ENCODE measurements around the gene CSNK1G1.

The CSNK1G1 gene

DNA sequence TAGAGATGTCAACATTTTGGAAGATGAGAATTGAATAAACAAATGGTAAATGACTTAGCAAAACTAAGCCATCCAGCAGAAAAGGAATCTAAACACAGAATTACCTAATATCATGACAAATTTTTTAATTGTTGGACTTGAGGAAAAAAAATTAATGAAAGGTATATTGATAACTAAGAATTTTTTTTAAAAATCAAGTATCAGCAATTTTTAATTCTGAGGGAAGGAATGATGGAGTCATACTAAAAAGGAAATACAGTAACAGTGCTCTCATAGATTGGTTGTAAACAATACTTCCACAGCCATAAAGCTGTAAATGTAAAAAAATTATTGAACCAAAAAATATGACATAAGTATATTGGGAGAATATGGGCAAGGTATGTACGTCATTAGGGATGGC, 68.0 kb downstream of the CSNK1G1 start:
- H3K23ac ChIP-seq (ENCODE audit: low read depth, low read length, poor library complexity) = no peak overlapping the region

DNA sequence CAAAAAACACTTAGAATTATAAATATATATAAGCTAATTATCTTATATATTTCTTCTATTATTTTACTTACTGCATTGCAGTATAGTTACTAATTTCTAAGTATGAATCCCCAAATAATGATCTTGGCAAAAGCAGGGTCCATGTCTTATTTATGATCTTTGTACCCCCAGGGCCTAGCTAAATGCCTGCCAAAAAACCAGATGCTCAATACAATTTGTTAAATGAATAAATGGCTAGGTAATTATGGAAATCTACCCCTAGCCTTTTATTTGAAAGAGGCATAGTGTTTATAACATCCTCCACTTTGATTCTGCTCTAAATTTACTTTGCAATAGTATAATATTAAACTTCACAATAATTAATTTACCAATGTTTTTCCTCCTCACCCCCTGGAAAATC, 69.5 kb downstream of the CSNK1G1 start:
- peaks cover 0 to 5% of the 10 kb centered on the region in 2 donors for H3K36me3 ChIP-seq (replicated peaks in 1 of 2; ENCODE audit: control insufficient read depth in 2 of 2, insufficient read depth in 2 of 2, low read length in 2 of 2)
- peaks cover 4 to 6% of the 10 kb centered on the region in 2 donors for H3K4me1 ChIP-seq (ENCODE audit: control insufficient read depth in 2 of 2, insufficient read depth in 1 of 2, low read depth in 1 of 2, low read length in 2 of 2)
- no peak overlapping the region for H3K14ac ChIP-seq (ENCODE audit: low read length)
- H3K79me1 ChIP-seq (ENCODE audit: low read depth, low read length) = no peaks in the 10 kb centered on the region
- no peak overlapping the region for H2BK15ac ChIP-seq (ENCODE audit: low read length)
- H2AK5ac ChIP-seq (ENCODE audit: low read depth, low read length) = no peak overlapping the region
- no peak overlapping the region for H3K4ac ChIP-seq (ENCODE audit: low read length)
- no peak overlapping the region for H3K23ac ChIP-seq (ENCODE audit: low read depth, low read length, poor library complexity)
- no peaks in the 10 kb centered on the region for H3K27me3 ChIP-seq (ENCODE audit: control insufficient read depth in 3 of 3, insufficient read depth in 3 of 3, low read depth in 1 of 3, low read length in 3 of 3)
- H3K18ac ChIP-seq (ENCODE audit: low read length) = no peak overlapping the region
- H2BK12ac ChIP-seq (ENCODE audit: low read length) = no peak overlapping the region
- no peaks in the 10 kb centered on the region for H3K9me3 ChIP-seq (replicated peaks in 1 of 2; ENCODE audit: control insufficient read depth in 2 of 2, insufficient read depth in 1 of 2, low read depth in 1 of 2, low read length in 2 of 2)
- DNase-seq (ENCODE audit: low spot score) = no peak
- H3K4me2 ChIP-seq (ENCODE audit: insufficient read depth, low read length, poor library complexity, severe bottlenecking) = no peak overlapping the region
- H2AFZ ChIP-seq (ENCODE audit: low read length) = no peak overlapping the region
- no peak overlapping the region for H2BK120ac ChIP-seq (ENCODE audit: low read depth, low read length)
- H4K8ac ChIP-seq (ENCODE audit: low read depth, low read length) = no peak overlapping the region
- no peak overlapping the region for H4K91ac ChIP-seq (ENCODE audit: low read depth, low read length, poor library complexity)
- H2BK5ac ChIP-seq (ENCODE audit: low read length) = no peak overlapping the region
- no peak overlapping the region for H3K9ac ChIP-seq (ENCODE audit: low read depth, low read length, poor library complexity)
- H3K4me3 ChIP-seq (ENCODE audit: low read length in 2 of 2) = no peak overlapping the region
- H3K27ac ChIP-seq (replicated peaks; ENCODE audit: low read length) = no peak overlapping the region

More for the DNA sequence above, 68.0 kb downstream of the CSNK1G1 start:
- no peak overlapping the region for H3K4me3 ChIP-seq (ENCODE audit: low read length in 2 of 2)
- H3K27ac ChIP-seq (replicated peaks; ENCODE audit: low read length) = no peak overlapping the region
- H2AK5ac ChIP-seq (ENCODE audit: low read depth, low read length) = no peak overlapping the region
- DNase-seq (ENCODE audit: low spot score) = no peak
- no peak overlapping the region for H2BK15ac ChIP-seq (ENCODE audit: low read length)
- H2BK120ac ChIP-seq (ENCODE audit: low read depth, low read length) = no peak overlapping the region
- no peak overlapping the region for H4K91ac ChIP-seq (ENCODE audit: low read depth, low read length, poor library complexity)
- peaks cover 0 to 5% of the 10 kb centered on the region in 2 donors for H3K36me3 ChIP-seq (replicated peaks in 1 of 2; ENCODE audit: control insufficient read depth in 2 of 2, insufficient read depth in 2 of 2, low read length in 2 of 2)
- WGBS, 2 donors (ENCODE audit: extremely low coverage in 2 of 2, insufficient read length in 2 of 2, insufficient replicate concordance in 1 of 2) = no CpG with 5 or more reads among the region's 1 CpG
- H3K4me1 ChIP-seq (ENCODE audit: control insufficient read depth in 2 of 2, insufficient read depth in 1 of 2, low read depth in 1 of 2, low read length in 2 of 2) = peaks cover 4 to 6% of the 10 kb centered on the region in 2 donors
- H3K4me2 ChIP-seq (ENCODE audit: insufficient read depth, low read length, poor library complexity, severe bottlenecking) = no peak overlapping the region
- H3K18ac ChIP-seq (ENCODE audit: low read length) = no peak overlapping the region
- H4K8ac ChIP-seq (ENCODE audit: low read depth, low read length) = no peak overlapping the region
- H3K4ac ChIP-seq (ENCODE audit: low read length) = no peak overlapping the region
- no peaks in the 10 kb centered on the region for H3K9me3 ChIP-seq (replicated peaks in 1 of 2; ENCODE audit: control insufficient read depth in 2 of 2, insufficient read depth in 1 of 2, low read depth in 1 of 2, low read length in 2 of 2)
- no peak overlapping the region for H2AFZ ChIP-seq (ENCODE audit: low read length)
- no peaks in the 10 kb centered on the region for H3K79me1 ChIP-seq (ENCODE audit: low read depth, low read length)
- H2BK12ac ChIP-seq (ENCODE audit: low read length) = no peak overlapping the region
- no peak overlapping the region for H3K14ac ChIP-seq (ENCODE audit: low read length)
- no peaks in the 10 kb centered on the region for H3K27me3 ChIP-seq (ENCODE audit: control insufficient read depth in 3 of 3, insufficient read depth in 3 of 3, low read depth in 1 of 3, low read length in 3 of 3)
- H2BK5ac ChIP-seq (ENCODE audit: low read length) = no peak overlapping the region
- H3K9ac ChIP-seq (ENCODE audit: low read depth, low read length, poor library complexity) = no peak overlapping the region

DNA sequence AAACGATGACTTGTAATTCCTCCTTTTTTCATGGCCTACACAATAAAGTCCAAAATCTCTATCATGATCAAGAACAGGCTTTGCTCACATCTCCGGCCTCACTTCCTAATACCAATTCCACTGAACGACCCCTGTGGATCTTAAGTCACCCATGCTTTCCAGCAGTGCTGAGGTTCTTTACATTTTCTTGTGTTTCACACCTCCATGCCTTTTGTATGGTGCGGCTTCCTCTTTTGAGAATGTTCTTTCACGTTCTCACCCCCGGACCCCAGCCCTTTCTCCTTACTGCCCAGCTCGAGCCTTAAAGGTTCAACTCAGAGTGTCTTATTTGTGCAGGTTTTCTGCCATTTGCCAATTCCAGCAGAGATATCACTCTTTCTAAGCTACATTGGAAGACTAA, 70.1 kb downstream of the CSNK1G1 start:
- Histone ChIP-seq H3K23ac (ENCODE audit: low read depth, low read length, poor library complexity) (no peak overlapping the region), H2AK5ac (ENCODE audit: low read depth, low read length) (no peak overlapping the region), H3K79me1 (ENCODE audit: low read depth, low read length) (no peaks in the 10 kb centered on the region), H3K4me1 (ENCODE audit: control insufficient read depth in 2 of 2, insufficient read depth in 1 of 2, low read depth in 1 of 2, low read length in 2 of 2) (peaks cover 4 to 6% of the 10 kb centered on the region in 2 donors), H2BK120ac (ENCODE audit: low read depth, low read length) (no peak overlapping the region), H2BK12ac (ENCODE audit: low read length) (no peak overlapping the region), H3K9me3 (replicated peaks in 1 of 2; ENCODE audit: control insufficient read depth in 2 of 2, insufficient read depth in 1 of 2, low read depth in 1 of 2, low read length in 2 of 2) (peaks cover 0 to 2% of the 10 kb centered on the region in 2 donors), H3K4me3 (ENCODE audit: low read length in 2 of 2) (no peak overlapping the region), H3K27me3 (ENCODE audit: control insufficient read depth in 3 of 3, insufficient read depth in 3 of 3, low read depth in 1 of 3, low read length in 3 of 3) (no peaks in the 10 kb centered on the region), H4K8ac (ENCODE audit: low read depth, low read length) (no peak overlapping the region), H2BK5ac (ENCODE audit: low read length) (no peak overlapping the region), H3K4ac (ENCODE audit: low read length) (no peak overlapping the region), H3K4me2 (ENCODE audit: insufficient read depth, low read length, poor library complexity, severe bottlenecking) (no peak overlapping the region), H3K14ac (ENCODE audit: low read length) (no peak overlapping the region), H3K27ac (replicated peaks; ENCODE audit: low read length) (no peak overlapping the region), H3K9ac (ENCODE audit: low read depth, low read length, poor library complexity) (no peak overlapping the region), H3K18ac (ENCODE audit: low read length) (no peak overlapping the region), H4K91ac (ENCODE audit: low read depth, low read length, poor library complexity) (no peak overlapping the region), H2AFZ (ENCODE audit: low read length) (no peak overlapping the region), H3K36me3 (replicated peaks in 1 of 2; ENCODE audit: control insufficient read depth in 2 of 2, insufficient read depth in 2 of 2, low read length in 2 of 2) (peaks cover 0 to 3% of the 10 kb centered on the region in 2 donors), H2BK15ac (ENCODE audit: low read length) (no peak overlapping the region)
- no CpG with 5 or more reads among the region's 7 CpGs for WGBS, 2 donors (ENCODE audit: extremely low coverage in 2 of 2, insufficient read length in 2 of 2, insufficient replicate concordance in 1 of 2)
- DNase-seq (ENCODE audit: low spot score) = peak; percentile 11

GRCh38 chr15:64285150-64285549, 70.8 kb downstream of the CSNK1G1 start:
- H3K9ac ChIP-seq (ENCODE audit: low read depth, low read length, poor library complexity) = no peak overlapping the region
- no peak overlapping the region for H2BK120ac ChIP-seq (ENCODE audit: low read depth, low read length)
- H3K4ac ChIP-seq (ENCODE audit: low read length) = no peak overlapping the region
- H3K27me3 ChIP-seq (ENCODE audit: control insufficient read depth in 3 of 3, insufficient read depth in 3 of 3, low read depth in 1 of 3, low read length in 3 of 3) = no peaks in the 10 kb centered on the region
- WGBS, 2 donors (ENCODE audit: extremely low coverage in 2 of 2, insufficient read length in 2 of 2, insufficient replicate concordance in 1 of 2) = no CpG with 5 or more reads among the region's 1 CpG
- no peak for DNase-seq (ENCODE audit: low spot score)
- no peak overlapping the region for H2AK5ac ChIP-seq (ENCODE audit: low read depth, low read length)
- H3K18ac ChIP-seq (ENCODE audit: low read length) = no peak overlapping the region
- H3K27ac ChIP-seq (replicated peaks; ENCODE audit: low read length) = no peak overlapping the region
- no peaks in the 10 kb centered on the region for H3K79me1 ChIP-seq (ENCODE audit: low read depth, low read length)
- peaks cover 4 to 6% of the 10 kb centered on the region in 2 donors for H3K4me1 ChIP-seq (ENCODE audit: control insufficient read depth in 2 of 2, insufficient read depth in 1 of 2, low read depth in 1 of 2, low read length in 2 of 2)
- H3K23ac ChIP-seq (ENCODE audit: low read depth, low read length, poor library complexity) = no peak overlapping the region
- H2BK15ac ChIP-seq (ENCODE audit: low read length) = no peak overlapping the region
- H2BK5ac ChIP-seq (ENCODE audit: low read length) = no peak overlapping the region
- peaks cover 0 to 2% of the 10 kb centered on the region in 2 donors for H3K9me3 ChIP-seq (replicated peaks in 1 of 2; ENCODE audit: control insufficient read depth in 2 of 2, insufficient read depth in 1 of 2, low read depth in 1 of 2, low read length in 2 of 2)
- no peak overlapping the region for H3K4me3 ChIP-seq (ENCODE audit: low read length in 2 of 2)
- H2BK12ac ChIP-seq (ENCODE audit: low read length) = no peak overlapping the region
- no peak overlapping the region for H4K8ac ChIP-seq (ENCODE audit: low read depth, low read length)
- H4K91ac ChIP-seq (ENCODE audit: low read depth, low read length, poor library complexity) = no peak overlapping the region
- H2AFZ ChIP-seq (ENCODE audit: low read length) = no peak overlapping the region
- no peak overlapping the region for H3K4me2 ChIP-seq (ENCODE audit: insufficient read depth, low read length, poor library complexity, severe bottlenecking)
- no peaks in the 10 kb centered on the region for H3K36me3 ChIP-seq (replicated peaks in 1 of 2; ENCODE audit: control insufficient read depth in 2 of 2, insufficient read depth in 2 of 2, low read length in 2 of 2)
- no peak overlapping the region for H3K14ac ChIP-seq (ENCODE audit: low read length)

Data from neuronal stem cell (in vitro differentiated cells).